Ectodermal cell (in vitro differentiated cells): ENCODE measurements around the gene SSUH2.

ENCODE experiments used
- H3K27ac ChIP-seq: 2 replicates; pipeline ENCODE4 v1.7.0; 2013; ENCODE audit warnings: mild to moderate bottlenecking, low read depth, low read length; ENCODE audit not compliant: insufficient read depth, poor library complexity, severe bottlenecking
- H3K27me3 ChIP-seq: 2 replicates; pipeline ENCODE4 v1.7.0; 2013; ENCODE audit warnings: mild to moderate bottlenecking, low read length; ENCODE audit not compliant: insufficient read depth, control insufficient read depth, poor library complexity, severe bottlenecking
- H3K36me3 ChIP-seq: one replicate; pipeline ENCODE4 v1.7.0; 2013; ENCODE audit warnings: low read length; ENCODE audit not compliant: control insufficient read depth, insufficient read depth
- H3K4me1 ChIP-seq: one replicate; pipeline ENCODE4 v1.7.0; 2013; ENCODE audit warnings: low read length; ENCODE audit not compliant: control insufficient read depth, insufficient read depth
- H3K4me3 ChIP-seq: 2 replicates; pipeline ENCODE4 v1.7.0; 2013; ENCODE audit warnings: low read depth, low read length, control low read depth; ENCODE audit not compliant: insufficient read depth
- H3K9me3 ChIP-seq: 2 replicates; pipeline ENCODE4 v1.7.0; 2013; ENCODE audit warnings: mild to moderate bottlenecking, low read length, moderate library complexity; ENCODE audit not compliant: control insufficient read depth
- WGBS, 2 experiments: methylation state at CpG; one replicate each; pipeline ENCODE4 v1.1.7; 2013; ENCODE audit warnings: missing lambda C conversion rate in 2 of 2; 5-methylcytosine and 5-hydroxymethylcytosine counted together

The SSUH2 gene

DNA sequence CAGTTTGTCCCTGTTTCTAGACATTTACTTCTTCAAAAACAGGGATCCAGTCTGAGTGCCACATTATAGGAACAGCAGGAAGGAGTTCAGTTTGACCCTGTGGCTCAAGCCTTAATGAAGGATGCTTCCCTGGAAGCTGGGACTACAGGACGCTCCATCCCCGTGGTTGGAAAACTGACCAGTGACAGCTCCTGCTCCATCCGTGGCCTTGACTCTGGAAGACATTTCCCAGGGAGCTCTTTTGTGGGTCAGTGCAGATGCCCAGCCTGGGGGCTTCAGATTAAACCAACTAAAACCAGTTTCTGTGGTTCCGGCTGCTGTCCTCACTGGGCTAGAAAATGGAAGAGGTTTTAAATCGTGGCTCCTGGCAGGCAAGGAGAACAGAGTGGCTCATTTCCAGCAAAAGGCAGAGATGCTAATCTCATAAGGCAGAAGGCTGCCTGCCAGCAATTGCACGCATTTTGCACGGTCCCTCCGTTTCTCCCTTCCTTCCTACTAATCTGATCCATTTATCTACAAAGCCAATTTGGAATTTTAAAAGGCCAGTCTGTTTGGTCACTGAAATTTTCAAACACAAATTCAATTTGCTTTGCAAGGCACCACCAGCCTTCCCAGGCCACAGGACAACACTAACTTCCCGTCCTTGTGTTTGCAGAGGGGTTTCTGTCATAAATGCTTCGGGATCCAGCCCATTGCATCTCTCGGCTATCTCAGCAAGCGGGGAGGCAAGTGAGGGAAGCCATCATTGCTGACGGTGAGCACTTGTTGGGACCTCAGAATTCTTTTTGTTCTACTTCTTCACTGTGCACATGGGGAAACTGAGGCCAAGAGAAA is 6.2 kb upstream of the SSUH2 start:
- Histone ChIP-seq H3K4me1 (no peaks in the 10 kb centered on the region), H3K36me3 (no peaks in the 10 kb centered on the region), H3K9me3 (peaks cover 4% of the 10 kb centered on the region), H3K4me3 (no peak overlapping the region), H3K27me3 (peaks cover 3% of the 10 kb centered on the region), H3K27ac (no peak overlapping the region)
- 90 to 92% methylated on average over 13 of the region's 13 CpGs for WGBS, 2 experiments

DNA sequence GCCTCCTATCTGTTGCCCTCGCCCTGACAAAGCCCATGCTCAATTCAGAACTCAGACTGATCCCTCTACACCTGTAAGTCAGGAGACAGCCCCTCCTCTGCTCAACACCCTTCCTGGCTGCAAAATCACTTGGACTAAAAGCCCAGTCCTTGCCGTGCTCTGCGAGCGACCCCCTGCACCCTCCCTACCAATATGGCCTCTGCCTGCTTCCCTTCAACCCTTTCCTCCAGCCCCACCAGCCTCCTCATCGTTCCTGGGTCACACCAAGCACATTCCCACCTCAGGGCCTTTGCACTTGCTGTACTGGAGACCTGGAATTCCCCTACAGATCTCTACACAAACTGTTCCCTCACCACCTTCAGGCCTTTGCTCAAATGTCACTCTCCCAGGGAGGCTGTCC is 5.2 kb upstream of the SSUH2 start:
- Histone ChIP-seq H3K36me3 (no peaks in the 10 kb centered on the region), H3K27me3 (peaks cover 3% of the 10 kb centered on the region), H3K9me3 (peaks cover 4% of the 10 kb centered on the region), H3K4me3 (no peak overlapping the region), H3K27ac (no peak overlapping the region), H3K4me1 (no peaks in the 10 kb centered on the region)
- 86 to 92% methylated on average over 5 of the region's 5 CpGs for WGBS, 2 experiments

DNA sequence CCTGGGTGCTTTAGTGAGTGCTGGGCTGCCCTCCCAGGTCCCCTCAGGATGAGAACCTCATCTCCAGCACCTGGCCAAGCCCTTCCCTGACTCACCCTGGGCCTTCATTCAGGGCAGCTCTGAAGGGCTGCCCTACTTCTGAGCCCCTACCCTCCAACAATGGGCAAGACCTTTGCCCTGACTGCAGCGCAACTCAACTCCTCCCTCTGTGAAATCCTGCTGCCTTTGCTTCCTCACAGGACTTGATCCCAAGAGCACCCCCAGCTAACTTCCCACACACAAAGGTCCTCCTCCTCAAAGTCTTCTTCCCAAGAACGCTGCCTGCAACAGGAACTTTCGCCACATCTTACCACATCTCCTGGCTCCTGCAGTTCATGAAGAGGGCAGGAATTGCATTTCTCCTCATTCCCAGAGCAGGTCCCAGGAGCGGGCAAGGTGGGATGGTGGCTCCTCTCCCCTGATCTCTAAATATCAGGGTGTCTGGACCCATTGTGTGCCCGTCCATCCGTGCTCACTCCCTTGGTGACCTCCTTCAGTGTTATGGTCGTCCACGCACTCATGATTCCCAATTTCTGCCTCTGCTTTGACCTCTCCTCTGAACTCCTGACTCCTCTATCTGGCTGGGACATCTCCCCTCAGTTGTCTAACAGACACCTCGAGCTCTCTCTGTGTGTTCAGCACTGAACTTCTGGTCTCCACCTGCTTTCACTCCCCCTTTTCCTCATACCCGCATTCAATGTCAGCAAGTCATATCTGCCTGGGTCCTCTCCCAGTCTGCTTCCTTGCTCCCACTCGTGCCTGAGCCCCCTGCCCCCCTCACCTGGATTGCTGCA is 4.5 kb upstream of the SSUH2 start:
- H3K27me3 ChIP-seq, result peaks cover 3% of the 10 kb centered on the region
- WGBS, 2 experiments, result 92 to 93% methylated on average over 11 of the region's 11 CpGs
- H3K9me3 ChIP-seq, result no peaks in the 10 kb centered on the region
- no peak overlapping the region for H3K4me3 ChIP-seq
- H3K4me1 ChIP-seq, result no peaks in the 10 kb centered on the region
- no peak overlapping the region for H3K27ac ChIP-seq
- H3K36me3 ChIP-seq, result no peaks in the 10 kb centered on the region

DNA sequence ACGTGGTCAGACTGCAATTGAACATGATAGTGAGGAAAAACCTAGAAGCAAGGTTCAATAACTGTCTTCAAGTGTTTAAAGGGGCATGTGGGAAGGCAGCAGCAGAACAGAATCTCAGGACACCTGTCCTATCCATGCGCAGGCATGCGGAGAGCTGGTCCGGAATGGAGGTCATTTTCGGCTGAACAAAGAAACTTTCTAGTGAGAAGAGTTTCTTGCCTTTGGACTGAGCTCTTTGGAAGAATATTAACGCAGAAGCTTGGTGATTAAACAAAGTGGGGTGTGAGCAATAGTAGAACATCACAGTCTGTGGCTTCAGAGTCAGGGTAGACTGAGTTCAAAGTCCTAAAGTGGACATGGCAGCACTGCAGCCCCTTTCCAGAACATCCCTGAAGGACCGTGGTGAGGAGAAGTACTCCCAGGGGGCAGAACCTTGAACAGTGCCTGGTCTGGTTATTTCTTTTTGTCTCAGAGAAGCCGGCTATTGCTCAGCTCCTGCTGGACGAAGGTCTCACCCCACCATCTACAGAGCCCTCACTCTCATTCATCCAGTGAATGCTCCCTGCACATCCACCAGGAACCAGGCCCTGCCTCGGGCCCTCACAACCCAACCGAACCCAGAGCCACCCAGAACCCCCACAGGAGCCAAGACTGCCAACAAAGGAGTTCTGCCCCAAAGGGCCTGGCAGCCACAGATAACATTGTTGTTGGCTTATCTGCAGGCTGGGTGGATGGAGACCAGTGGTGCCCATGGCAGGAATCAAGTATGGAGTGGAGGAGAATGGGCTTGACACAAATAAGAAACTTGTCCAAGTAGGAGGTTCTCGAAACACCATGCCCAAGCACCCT is 2.8 kb upstream of the SSUH2 start:
- no peak overlapping the region for H3K27ac ChIP-seq
- no peaks in the 10 kb centered on the region for H3K36me3 ChIP-seq
- no peaks in the 10 kb centered on the region for H3K9me3 ChIP-seq
- no peaks in the 10 kb centered on the region for H3K4me1 ChIP-seq
- peaks cover 3% of the 10 kb centered on the region for H3K27me3 ChIP-seq
- no peak overlapping the region for H3K4me3 ChIP-seq
- WGBS, 2 experiments, result 92 to 94% methylated on average over 12 of the region's 12 CpGs

DNA sequence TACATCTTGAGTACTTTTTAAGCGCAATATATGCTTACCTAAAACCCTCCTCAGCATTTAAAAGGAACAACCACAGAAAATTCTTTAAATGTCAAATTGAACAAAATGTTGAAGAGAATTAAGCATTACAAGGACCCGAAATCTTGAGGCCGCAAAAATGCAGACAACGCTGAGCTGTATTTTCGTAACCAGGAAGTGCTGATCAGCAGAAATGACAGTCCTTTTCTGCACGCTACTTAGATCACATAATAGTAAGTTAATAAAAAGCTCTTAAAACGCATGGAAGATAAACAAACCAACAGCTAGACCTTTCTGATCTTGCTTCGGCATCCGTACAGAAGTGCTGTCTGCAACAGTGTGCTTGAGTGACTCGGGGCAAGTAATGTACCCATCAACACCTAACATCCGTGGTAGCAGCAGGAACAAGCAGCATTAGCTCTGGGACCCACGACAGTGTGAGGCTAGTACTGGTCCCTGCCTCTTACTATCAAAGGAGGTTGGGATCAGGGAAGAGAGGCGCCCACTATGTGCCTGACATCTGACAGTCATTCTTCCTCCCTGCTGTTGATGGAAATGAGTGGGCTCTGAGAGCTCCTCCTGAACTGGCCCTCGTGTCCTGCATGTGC is 1.8 kb upstream of the SSUH2 start:
- Histone ChIP-seq H3K4me1 (no peaks in the 10 kb centered on the region), H3K36me3 (no peaks in the 10 kb centered on the region)
- 91 to 93% methylated on average over 14 of the region's 14 CpGs for WGBS, 2 experiments

DNA sequence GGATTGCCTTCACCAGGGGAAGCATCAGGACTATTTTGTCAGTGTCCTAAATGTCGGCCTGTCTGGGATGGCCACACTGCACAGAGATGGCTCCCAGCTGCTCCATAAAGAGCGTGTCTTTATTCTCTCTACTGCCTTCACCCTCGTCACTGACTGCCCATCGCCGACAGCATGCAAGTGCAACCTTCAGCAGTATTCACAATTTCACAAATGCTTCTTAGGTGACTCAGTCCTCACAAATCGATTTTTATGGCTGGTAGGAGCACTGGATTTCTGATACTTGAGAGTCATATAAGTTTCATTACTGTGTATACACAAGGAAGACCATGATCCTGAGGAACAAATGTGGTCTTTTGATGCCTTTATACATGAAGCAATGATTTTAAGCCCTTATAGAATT is 1.1 kb upstream of the SSUH2 start:
- Histone ChIP-seq H3K9me3 (no peaks in the 10 kb centered on the region), H3K4me3 (no peak overlapping the region), H3K27ac (no peak overlapping the region), H3K27me3 (peaks cover 3% of the 10 kb centered on the region), H3K36me3 (no peaks in the 10 kb centered on the region), H3K4me1 (peaks cover 4% of the 10 kb centered on the region)
- WGBS, 2 experiments, result 80 to 87% methylated on average over 6 of the region's 6 CpGs

More for the DNA sequence above, 1.8 kb upstream of the SSUH2 start:
- H3K27ac ChIP-seq, result no peak overlapping the region
- H3K9me3 ChIP-seq, result no peaks in the 10 kb centered on the region
- peaks cover 3% of the 10 kb centered on the region for H3K27me3 ChIP-seq
- H3K4me3 ChIP-seq, result no peak overlapping the region

DNA sequence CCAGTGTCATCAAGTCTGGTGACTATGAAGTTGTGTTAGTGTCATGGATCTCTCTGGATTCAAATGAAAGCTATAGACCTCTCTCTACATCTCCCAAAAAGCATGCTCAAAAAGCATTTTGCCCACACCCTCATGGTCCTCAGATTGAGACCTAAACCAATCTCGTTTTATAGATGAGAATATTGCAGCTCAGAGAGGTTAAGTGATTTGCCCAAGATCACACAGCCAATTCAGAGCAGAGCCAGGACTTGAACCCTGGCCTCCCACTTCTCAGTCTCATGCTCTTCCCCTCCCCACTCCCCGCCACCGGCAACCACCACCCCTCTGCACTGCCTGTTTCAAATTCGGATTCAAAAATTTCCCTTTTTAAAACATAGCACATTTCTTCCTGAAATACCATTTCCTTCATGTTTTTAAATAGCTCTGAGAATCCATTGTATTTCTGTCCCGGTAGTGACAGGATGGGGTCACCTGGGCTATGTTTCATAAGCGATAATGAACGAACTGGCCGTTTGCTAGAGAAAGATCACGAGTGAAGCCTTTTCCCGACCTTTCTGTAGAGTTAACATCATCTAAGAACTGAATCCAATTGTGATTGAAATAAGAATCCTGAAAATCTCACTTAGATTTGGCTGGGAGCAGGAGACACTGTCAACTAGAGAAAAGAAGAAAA is 769 bp downstream of the SSUH2 start:
- 94% methylated on average over 10 of the region's 10 CpGs for WGBS, 2 experiments
- peaks cover 21% of the 10 kb centered on the region for H3K4me1 ChIP-seq
- no peak overlapping the region for H3K27ac ChIP-seq
- H3K4me3 ChIP-seq, result no peak overlapping the region
- no peaks in the 10 kb centered on the region for H3K9me3 ChIP-seq
- H3K27me3 ChIP-seq, result no peaks in the 10 kb centered on the region
- no peaks in the 10 kb centered on the region for H3K36me3 ChIP-seq

DNA sequence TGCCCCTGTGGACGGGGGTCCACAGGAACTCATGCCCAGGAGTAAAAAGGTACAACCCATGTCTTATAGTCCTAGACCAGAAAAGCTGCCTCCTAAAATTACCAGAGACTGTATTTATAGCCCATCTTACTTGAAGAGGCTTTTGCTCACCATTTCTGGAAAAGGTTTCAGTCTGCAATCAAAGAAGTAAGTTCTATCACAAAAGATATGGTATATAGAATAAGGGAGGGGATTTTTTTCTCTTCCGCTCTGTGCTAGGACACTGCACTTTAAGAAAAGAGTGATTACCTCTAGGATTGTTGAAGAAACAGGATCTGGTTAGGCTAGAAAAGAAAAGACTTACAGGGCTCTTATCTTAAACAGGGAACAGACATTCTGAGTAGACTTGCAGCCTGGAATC is 2.6 kb downstream of the SSUH2 start:
- Histone ChIP-seq H3K4me3 (no peak overlapping the region), H3K36me3 (no peaks in the 10 kb centered on the region), H3K27ac (no peak overlapping the region), H3K27me3 (no peaks in the 10 kb centered on the region), H3K9me3 (no peaks in the 10 kb centered on the region), H3K4me1 (peaks cover 29% of the 10 kb centered on the region)
- WGBS, 2 experiments, result 94 to 95% methylated on average over 2 of the region's 2 CpGs

DNA sequence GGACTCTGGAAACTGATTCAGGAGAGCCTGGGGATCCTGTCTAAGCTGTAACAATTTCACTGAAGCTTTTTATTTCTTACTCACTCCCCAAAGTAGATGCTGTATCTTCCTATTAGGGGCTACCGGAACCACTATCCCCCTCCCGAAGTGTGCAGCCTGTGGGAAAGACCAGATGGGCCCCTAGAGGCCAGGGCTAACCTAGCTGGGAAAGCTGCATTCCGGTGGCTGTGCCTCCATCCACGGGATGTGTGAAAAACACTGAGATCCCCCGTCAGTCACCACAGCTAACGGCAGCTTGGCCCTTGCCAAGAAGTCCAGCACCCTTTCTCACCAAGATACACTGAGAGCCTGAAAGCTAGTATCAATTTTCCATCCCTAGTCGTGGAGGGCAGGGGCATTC is 3.1 kb downstream of the SSUH2 start:
- H3K4me3 ChIP-seq, result no peak overlapping the region
- H3K27ac ChIP-seq, result no peak overlapping the region
- WGBS, 2 experiments, result 83 to 87% methylated on average over 7 of the region's 7 CpGs
- no peaks in the 10 kb centered on the region for H3K9me3 ChIP-seq
- H3K36me3 ChIP-seq, result no peaks in the 10 kb centered on the region
- no peaks in the 10 kb centered on the region for H3K27me3 ChIP-seq
- H3K4me1 ChIP-seq, result peaks cover 29% of the 10 kb centered on the region
